GM21423 (cell line): Measurements from ENCODE around the gene BNC2.

Experiments used
- ATAC-seq: cut with Tn5 transposase; IDR thresholded peaks from one replicate; pipeline ENCODE4 v1.9.1; 2021; ENCODE audit warnings: mild to moderate bottlenecking, moderate library complexity; ENCODE audit not compliant: unreplicated experiment

BNC2 gene

DNA sequence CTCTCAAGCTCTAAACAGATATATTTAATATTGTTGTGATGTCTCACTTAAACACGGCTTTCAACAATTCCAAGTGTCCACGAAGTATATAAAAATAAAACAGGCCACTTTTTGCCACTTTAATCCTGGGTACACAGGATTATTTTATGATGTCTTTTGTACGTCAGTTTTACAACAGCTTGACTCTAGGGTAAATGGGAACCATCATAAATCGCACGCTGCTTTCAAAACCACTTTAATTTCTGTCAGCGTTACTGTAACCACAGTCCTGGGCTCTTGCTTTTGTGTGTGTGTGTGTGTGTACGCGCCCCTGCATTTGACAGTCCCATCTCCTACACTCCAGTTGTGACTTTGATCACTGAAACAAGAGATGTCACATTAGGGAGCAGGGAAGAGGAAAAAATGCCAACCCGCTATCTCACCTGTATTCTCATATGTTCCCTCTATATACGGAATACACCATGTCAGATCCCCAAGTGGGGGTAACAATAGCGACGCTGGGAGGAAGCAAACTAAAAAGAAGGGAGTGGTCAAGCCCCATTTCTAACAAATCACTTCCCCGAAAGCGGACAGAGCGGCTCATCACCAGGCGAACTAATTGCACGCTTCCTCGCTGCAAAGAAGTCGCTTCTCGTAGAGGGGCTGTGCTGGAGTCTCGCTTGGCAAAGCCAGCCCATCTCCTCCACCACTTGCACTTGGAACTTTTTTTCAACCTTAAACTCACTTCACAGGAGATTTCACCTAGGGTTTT lies 1.2 kb downstream of the BNC2 start:
- ATAC-seq, result no peak

DNA sequence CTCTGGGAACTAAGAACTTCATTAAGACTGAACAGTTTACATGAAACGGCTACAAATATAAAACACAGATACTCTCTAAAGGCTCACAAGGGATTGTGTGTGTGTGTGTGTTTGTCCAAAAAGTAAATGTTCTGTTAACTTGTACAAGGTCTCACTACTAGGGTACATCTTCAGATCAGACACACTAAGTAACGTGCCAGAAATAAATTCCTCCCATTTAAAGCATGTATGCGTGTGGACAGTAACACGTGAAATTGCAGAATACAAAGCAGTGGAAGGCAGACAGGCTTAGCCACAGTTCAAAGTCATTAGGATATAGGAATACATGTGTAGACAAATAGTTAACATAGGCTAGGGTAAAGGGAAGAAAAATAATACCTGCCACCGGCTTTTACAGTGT lies 1.8 kb downstream of the BNC2 start:
- ATAC-seq, result no peak

DNA sequence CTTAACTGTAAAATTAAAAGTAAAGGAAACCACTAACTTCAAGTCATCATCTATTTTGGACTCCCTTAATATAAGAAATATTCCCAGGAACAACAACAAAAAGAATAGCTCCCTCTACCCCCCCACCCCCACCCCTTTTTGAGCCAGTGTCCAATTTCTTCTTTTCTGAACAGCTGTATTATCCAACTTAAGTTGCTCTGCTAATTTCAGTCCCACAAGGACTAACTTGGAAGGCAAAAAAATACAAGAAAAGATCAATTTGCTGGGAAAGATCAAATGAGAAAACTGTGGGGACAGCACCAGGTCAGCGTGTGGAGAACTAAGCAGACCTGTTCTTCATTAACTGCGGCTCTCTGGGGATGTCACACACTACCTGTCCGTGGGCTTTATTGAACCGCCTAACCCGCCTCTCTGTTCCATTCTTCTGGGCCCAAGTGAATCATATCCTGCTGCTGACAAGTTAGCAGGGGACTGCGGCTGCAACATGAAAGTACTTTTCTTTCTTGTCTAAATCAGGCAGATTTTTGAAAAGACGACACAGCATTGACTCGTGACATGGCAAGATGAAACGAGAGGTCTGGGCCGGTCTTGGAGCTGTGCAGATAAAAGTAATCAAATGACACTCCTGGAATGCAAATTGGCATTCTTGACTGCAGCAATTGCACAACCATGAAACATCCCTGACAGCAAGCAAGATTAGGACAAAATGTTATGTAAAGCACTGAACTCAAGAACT lies 2.7 kb downstream of the BNC2 start:
- ATAC-seq, result no peak

DNA sequence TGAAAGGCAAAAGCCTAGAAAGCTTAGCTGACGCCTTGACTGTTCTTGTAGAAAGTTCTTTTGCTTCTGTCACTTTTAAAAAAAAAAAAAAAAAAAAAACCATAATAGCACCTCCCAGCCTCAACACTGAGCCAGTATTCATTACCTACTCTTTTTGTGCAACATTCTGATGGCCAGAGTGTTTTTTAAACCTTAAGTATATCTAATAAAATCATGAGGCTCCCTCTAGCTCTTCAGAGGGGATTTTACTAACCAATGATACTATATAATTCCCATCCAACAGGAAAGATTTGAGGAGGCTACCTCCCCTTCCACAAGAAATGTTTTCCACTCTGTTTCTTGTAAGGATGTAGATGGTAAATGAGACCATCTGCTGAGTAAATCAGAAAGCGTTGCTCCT lies 3.9 kb downstream of the BNC2 start:
- no peak for ATAC-seq

DNA sequence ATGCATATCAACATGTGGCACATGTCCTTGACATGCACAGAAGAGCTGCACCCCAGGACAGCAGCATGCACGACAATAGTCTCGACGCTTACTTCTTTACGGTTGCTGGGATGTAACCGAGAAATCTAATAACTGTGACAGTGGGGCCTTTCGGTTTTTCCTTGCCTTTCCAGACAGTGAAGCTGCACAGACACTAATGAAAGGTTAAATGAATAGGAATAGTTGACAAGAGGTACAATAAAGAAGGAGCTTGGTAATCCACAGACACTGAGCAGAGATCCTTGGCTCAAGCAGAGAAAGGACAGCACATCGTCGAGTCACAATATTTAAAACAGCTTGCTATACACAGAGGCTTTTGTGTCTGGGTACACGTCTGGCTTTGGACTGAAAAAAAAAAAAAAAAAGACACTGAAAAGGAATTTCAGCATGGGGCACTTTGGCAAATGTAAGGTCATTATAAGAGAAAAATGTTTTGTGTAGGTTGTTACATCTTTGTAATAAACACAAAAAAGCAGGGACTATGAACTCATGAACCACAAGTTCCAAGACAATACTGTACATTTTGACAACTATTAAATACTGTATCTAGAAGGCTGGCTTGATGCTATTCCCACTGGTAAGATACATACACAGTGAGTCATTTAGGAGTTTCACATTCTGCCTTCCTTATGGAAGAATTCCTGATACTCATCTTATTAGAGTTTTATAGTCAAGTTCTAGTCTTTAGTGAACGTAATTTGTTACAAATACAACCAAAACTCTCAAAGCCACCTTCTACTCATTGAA lies 5.6 kb downstream of the BNC2 start:
- no peak for ATAC-seq

DNA sequence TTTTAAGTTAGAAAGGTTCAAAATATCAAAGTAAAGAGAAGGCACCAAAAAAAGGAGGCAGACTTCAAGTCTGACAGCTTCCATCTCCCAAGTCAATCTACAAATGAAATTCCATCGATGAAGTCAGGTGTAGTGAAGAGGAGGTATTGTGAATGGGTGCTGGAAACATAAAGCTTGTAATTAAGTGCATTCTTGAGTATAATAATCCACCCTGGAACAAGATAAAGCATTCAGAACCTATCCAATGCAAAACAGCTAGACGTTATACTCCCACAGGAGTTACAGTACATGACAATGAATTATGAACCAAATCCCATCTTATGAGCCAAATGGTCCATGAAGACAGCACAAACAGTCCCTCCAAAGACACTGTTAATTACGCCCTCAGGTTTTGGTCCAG lies 22.3 kb downstream of the BNC2 start:
- ATAC-seq, result no peak

DNA sequence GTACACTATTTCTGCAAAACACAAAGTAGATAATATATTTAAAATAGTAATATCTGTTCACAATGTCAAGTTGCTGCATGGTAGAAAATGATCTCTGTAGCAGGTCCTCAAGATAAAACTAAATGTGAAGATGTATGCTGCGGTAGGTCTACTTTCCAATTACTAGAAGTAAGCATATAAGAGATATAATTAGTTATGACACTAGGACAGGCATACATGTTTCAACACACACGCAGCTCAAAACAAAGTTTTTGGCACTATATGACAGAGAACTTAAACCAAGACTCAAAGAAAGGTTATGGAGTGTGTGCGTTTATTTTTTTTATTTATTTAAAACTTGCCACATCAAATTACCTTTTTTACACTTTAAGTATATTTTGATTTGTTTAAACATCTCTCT lies 23.5 kb downstream of the BNC2 start:
- ATAC-seq, result no peak

DNA sequence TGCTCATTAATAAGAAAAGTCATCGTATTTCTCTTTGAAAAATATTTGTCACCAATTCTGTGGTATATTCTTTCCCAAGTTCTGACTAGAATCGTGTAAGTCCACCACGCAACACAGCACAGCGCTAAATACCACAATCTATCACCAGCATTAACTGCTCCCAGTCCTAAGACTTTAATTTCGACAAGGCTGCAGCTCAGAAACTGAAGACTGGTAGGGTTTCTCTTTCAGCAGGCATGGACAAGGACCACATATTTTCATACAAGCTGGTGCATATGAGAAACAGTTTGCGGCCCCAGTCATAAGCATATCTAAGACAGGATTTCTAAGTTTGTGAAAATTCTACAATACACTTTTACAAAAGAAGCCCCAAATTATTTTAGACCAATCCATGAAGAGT lies 24.1 kb downstream of the BNC2 start:
- no peak for ATAC-seq

DNA sequence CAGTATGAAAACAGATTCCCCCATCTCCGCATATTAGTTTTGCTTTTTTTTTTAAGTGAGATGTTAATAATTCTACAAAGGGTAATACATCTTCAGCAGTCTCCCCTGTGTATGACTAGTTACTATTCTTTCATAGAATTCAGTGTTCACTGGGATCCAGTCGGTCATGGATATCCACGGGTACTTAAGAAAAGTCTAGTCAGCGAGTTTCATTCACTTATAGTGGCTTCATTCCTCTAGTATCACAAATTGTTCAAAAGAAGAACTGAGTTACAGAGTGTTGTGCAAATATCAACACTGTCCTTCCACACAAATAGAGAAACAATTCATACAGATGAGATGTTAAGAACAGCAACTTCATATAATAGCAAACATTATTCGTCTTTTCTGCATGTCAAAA lies 35.7 kb downstream of the BNC2 start:
- ATAC-seq, result no peak

DNA sequence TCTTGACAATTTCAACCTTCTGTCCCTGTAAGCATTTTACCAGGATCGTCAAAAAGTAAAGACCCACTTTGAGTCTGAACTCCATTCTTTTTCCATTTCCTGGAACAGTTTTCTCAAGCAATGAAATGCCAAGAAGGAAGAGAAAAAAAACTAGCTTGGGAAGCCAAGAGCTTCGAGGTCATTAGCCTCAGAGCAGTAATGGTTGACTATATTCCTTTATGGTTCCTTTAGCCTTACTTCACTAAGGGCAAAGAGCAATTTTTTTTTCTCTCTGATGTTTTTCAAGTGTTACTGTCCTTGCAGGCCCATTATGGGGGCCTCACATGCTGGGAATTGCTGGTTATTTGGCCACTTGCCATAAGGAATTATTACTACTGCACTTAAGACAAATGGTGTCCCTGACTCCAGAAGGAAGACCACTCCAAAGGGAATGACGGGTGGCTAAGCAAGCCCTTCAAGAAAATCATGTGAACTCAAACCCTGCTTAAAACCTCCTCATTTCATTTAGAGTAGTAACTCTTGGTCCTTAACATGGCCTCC lies 37.1 kb downstream of the BNC2 start:
- ATAC-seq, result no peak

DNA sequence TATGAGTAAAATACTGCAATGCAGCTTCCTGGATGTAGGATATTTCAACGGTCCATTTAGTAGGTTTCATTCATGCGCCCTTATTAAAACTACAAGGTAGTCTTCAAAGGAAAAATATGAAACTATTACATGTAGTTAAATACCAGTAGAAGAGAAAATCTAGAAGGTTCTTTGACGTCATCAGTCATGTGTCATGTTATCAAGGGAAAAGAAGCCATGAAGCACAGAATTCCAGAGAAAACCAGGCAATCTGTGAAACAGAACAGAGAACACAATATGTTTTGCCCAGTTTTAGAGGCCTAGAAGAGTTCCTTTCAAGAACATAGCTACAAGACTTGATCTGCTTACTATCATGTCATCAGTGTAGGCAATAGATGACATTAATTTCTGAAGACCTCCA lies 38.4 kb downstream of the BNC2 start:
- no peak for ATAC-seq

DNA sequence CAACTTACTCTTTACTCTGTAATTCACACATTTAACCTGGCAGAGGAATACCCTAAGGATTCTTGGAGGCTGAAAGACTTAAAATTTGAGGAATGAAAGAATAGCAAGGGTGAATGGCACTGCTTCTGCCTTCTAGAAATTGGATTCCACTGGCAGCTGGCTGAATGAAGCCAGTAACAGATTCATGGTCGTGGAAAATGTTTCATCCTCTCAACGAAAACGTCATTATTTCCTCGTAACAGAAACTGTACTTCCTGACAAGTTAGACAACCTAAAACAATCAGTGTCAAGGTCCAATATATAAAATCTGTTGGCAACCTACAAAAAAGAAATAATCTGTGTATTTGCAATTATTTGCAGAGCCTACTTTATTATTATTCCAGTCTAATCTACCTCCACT lies 39.7 kb downstream of the BNC2 start:
- no peak for ATAC-seq

DNA sequence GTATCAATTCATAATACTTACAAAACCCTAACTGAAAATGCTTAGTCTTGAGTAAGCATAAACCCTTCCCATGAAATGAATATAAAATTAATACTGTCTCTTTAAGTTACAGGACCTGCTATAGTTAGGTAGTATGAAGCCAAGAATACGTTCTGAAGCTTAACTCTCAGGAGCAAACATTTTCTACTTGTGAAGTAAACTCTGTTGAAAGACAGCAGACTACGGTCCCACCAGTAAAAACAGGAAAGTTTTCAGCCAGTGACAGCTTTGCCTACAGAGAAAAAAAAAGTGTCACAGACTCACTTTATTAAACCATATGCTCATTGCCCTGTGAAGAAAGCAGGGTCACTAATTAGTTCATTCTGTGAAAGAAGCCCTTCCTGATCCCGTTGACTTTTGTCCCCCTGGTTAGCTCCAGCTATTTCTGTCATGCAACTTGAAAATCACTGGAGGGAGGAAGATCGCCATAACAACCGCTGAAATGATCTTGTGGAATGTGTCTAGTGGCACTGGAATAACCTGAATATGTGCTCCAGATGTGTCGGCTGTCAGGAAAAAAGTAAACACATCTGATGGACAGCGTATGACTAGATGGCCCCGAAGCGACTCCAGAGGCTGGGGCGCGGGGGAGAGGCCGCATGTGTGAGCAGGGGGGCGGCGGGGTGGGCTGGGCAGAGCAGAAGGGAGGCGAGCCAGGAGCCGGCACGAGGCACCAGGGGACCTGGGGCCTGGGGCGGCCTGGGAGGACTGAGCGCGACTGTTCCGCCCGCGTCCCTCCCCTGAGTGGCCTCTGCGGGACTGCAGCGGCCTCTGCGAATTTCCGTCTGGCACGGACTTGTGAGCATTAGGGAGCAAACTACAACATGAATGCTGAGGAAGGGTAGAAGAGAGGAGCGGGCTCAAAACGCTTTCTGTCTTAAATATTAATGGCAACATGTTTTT lies 41.9 kb downstream of the BNC2 start:
- ATAC-seq, result no peak

DNA sequence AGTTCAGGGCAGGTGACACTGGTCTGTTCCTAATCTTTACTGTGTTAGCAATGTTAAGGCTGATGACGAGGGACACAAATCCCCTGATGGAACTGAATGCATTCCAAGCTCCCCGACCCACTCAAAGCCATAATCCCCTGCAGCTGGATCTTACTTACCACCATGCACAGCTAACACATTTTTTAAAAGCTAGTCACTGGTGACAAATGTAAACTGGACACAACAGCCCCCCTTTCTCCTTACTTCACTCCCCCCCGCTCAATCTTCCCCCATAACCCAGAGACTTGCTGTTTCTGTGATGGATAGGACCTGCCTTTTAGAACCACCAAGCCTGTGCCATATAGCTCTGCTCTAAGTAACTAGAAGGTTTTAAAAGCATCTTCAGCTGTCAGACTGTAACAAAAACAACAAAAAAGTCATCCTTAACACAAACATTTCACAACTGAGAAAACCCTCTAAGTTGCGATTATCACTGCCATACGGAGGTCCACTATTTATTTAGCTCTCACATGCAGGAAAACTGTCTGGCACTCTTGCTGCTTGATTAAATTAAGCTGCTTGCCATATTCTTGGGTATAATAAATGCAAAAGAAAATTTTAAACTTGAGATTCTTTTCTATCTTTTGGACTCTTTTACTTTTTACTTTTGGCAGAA lies 44.4 kb downstream of the BNC2 start:
- no peak for ATAC-seq

DNA sequence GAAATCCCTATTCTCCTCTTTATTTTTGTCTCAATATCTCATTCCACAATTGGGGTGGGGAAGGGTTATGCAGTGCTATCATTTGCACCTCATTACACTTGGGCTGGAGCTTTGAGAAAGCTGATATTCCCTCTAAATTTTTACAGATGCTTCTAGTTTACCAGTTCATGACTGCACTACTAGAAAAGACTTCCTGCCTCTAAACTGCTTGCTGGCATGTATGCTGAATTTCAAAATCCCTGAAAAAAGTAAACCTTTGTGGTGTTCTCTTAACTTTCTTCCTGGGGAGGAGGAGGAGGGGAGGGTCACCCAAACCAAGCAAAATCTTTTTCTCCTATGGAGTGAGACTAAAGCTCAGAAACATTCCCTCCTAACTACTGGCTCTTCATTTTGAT lies 45.1 kb downstream of the BNC2 start:
- no peak for ATAC-seq

DNA sequence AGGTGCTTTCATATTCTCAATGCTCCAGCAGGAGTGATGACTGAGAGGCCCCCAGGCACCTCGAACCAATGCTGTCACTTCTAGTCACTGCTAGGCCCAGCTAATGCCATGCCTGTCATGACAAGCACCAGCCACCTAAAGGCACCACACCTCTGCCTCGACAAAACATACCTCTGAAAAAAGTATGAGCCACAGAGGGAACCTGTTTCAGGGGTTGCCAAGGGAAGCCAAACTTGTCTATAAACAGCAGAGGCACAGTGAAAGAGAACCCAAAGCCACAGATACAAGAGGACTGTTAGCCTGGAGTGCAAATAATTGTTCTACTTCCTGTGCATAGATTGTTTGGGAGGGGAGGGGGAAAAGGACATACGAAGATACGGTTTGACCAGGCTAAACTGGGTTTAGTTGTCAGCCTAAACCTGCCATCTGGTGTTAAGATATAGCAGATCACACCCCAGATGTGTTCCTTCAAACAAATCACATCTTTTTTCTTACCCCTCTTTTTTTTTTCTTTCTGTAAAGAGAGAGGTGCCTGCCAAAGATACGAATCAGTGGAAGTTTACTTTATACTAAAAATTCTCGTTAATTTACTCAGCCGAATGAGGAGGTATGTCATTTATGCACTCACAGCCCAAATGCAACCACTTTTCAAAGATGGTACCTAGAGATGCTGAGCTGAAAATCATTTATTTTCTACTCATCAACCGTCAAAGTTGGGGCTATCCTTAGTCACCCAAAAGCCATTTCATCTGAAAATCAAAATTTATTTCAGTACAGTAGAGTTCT lies 45.7 kb downstream of the BNC2 start:
- no peak for ATAC-seq

DNA sequence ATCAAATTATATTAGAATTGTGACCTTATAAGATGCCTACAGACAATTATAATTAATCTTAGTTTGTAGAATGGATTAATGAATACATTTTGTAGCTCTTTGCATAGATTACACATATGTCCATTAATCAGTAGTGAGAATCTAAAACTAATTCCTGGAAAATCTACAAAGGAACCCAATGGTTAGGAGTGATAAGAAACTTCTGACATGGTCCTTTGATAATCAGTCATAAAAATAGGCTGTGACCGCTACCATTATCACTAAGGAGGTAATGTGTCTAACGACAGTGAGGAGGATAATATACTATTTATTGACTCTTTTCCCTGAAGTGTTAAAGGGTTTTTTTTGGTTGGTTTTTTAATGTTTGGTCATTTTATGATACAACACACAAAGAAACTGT lies 46.6 kb downstream of the BNC2 start:
- no peak for ATAC-seq

DNA sequence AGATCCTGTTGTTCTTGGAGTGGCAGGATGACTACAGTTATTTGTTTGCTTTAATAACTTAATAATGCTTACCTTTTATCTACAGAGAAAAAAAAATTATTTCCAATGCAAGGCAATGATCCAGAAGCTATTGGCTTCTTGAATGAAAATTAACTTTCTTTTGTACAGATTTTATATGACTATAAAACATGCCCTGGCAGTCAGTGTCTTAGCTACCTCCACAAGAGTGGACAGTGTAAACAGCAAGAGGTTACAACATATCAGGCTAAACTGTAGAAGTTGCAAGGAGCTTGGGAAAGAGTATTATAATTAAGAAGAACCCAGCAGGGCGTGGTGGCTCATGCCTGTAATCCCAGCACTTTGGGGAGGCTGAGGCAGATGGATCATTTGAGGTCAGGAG lies 49.1 kb downstream of the BNC2 start:
- ATAC-seq, result no peak

DNA sequence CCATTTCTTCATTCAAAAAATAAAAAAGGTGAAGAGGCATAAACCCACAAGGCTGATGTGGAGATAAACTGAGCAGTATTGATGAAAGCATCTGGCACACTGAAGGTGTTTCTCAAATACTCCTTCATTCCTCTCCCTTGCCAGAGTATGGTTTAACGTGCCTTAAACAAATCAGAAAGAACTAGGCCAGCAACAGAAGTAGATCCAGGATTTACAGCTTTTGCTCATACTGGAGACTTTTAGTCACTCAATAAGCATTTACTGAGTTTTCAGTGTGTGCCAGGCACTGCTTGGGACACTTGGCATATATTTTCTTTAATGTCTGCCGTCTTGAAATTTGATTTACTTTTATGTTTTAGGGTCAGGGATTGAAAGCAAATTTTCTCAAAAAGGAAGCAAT lies 53.0 kb downstream of the BNC2 start:
- no peak for ATAC-seq
